ENCODE results near the gene GLCE.
A peak's percentile ranks its signal among the peaks of the same experiment; 100 is the strongest.
"Not testable (repeated sequence)": the region's sequence is repeated elsewhere in the genome, so short reads cannot be mapped to it uniquely, and the experiment has no call there.

Gene GLCE

GRCh38 chr15:69161079-69161877, 843 bp downstream of the GLCE start:
- DNase-seq = peak; percentile 78

- no peak for DNase-seq
Measured at GRCh38 chr15:69161878-69162213, 1.4 kb downstream of the GLCE start.

DNA sequence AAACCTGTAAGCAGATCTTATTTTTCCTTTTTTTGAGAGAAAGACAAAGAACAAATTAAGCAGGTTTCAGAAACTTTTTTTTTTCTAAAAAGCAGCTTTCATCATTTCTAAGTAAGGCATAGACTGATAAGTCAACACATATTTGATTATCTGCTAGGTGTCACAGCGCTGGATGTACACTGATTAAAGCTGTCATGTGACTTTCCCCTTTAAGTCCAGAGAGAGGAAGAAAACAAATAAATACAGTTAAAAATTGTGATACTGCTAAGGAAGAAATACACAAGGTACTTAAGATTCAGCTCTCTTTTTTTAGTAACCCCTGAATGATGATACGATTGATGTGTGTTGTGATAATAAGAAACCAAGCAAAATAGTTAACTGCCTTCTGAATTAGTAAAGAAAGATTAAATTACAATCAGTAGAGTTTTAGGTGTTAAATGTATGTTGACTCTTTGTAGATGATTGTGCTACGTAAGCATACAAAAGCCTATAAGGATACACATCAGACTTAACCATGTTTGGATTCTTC, 2.8 kb downstream of the GLCE start:
- no peak for DNase-seq

- DNase-seq = no peak
Measured at GRCh38 chr15:69164807-69165636, 4.6 kb downstream of the GLCE start.

- no peak for DNase-seq
Measured at GRCh38 chr15:69165637-69166025, 5.2 kb downstream of the GLCE start.

GRCh38 chr15:69167218-69167846, 6.9 kb downstream of the GLCE start:
- DNase-seq = no peak

DNA sequence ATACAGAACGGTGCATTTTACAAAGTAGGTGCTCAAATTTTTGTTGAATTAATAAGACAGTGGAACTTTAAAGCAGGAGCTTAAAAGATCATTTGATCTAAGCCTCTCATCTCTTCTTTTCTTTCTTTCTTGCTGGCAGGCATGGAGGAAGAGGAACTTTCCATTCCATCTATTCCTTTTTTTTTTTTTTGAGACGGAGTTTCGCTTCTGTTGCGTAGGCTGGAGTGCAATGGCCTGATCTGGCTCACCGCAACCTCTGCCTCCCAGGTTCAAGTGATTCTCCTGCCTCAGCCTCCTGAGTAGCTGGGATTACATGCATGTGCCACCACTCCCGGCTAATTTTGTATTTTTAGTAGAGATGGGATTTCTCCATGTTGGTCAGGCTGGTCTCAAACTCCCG, 7.9 kb downstream of the GLCE start:
- not testable (repeated sequence) for DNase-seq

DNA sequence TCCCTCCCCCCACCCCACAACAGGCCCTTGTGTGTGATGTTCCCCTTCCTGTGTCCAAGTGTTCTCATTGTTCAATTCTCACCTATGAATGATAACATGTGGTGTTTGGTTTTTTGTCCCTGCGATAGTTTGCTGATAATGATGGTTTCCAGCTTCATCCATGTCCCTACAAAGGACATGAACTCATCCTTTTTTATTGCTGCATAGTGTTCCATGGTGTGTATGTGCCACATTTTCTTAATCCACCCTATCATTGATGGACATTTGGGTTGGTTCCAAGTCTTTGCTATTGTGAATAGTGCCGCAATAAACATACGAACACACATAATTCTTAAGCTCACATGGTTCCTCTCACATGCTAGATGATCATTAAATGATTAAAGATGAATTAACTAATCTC, 9.1 kb downstream of the GLCE start:
- not testable (repeated sequence) for DNase-seq

- no peak for DNase-seq
Measured at GRCh38 chr15:69170597-69170996, 10.2 kb downstream of the GLCE start.

DNA sequence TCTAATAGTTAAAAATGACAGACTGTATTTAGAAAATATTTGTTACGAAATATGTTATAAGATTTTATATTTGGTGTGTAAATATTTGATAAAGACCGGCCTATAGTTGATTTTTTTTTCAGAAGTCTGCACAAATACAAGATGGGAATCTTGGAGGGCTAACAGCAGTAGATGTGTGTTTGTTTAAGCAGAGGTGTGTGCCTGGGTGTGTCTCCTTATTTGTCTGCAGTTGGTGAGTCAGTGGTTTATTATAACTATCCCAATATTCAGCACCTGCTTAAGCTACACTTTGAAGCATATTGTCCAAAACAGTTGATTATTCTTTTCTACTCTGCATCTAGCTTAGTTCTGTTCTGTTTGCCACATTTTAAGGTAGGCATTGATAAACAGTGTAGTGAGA, 12.4 kb downstream of the GLCE start:
- DNase-seq = no peak

DNA sequence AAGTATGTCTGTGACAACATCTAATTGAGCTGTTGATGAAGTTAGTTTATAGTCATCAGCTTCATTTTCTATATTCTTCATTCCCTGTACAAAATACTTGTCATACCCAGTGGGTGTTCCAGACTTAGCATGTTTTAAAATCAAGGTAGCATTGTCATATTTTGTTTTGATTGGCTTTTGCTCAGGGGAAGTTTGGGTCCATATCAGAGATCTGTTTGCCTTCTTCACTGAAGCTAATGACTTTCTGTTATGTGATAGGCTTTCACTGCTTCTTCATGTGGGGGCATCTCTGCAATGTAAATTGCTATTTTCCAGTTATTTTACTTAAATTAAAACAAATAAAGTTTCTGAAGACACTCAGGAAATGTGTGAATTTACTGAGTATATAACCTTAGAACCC, 15.1 kb downstream of the GLCE start:
- no peak for DNase-seq

- no peak for DNase-seq
Measured at GRCh38 chr15:69181424-69181823, 21.0 kb downstream of the GLCE start.

DNA sequence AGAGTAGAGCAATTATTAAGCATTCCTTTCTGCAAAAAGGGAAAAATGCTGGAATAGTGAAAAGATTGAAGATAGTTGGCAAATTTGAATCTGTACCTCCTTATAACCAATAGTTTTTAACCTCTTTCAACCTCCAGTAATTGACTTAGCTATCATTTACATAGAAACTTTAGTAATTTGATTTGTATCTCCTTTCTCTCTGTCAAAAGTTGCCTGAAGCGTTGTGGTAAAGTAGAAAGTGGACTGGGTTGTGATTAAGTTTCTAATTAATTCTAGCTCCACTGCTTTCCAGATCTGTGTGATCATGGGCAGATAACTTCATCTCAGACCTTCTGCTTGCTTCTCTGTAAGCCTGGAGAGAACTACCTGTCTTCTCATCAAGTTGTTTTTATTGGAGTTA, 24.8 kb downstream of the GLCE start:
- no peak for DNase-seq

DNA sequence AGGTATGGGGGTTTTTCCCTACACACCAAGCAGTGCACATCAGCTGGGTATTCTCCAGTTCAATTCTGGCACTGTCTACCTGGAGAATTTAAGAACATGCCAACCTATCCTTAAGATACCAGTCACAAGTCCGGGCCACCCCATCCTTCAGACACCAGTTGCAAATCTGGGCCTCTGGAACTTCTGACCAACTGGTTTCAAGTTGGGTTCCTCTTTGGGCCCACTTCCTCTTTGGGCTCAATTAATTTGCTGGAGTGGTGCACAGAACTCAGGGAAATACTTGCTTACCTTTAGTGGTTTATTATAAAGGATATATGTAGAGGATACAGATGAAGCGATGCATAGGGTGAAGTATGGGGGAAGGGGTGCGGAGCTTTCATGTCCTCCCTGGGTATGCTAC, 25.3 kb downstream of the GLCE start:
- DNase-seq = no peak

GRCh38 chr15:69189157-69189556, 28.7 kb downstream of the GLCE start:
- DNase-seq = no peak

DNA sequence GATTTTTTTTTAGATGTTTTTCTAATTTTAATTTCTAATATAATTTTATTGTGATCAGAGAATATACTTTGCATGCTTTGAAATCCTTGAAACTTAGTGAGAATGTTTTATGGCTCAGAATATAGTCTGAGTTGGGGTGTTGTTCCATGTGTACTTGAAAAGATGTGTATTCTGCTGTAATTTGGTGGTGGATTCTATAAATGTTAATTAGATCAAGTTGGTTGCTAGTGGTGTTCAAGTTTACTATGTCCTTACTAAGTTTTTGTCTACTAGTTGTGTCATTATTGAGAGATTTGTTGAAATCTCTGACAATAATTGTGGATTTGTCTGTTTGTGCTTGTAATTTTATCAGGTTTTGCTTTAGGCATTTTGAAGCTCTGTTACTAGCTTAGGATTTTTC, 29.7 kb downstream of the GLCE start:
- DNase-seq = no peak

DNA sequence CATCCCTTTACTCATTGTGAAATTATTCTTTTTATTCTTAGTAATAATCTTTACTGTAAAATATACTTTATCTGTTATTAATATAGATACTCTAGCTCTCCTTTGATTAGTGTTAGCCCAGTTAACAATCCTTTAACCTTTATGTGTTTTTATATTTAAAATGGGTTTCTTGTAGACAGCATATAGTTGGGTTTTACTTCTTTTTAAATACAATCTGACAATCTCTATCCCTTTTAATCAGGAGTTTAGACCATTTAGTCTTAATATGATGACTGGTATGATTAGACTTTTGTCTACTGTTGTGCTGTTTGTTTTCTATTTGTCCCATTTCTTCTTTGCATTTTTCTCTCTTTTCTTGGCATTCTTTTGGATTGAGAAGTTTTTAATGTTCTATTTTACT, 30.1 kb downstream of the GLCE start:
- DNase-seq = no peak

GRCh38 chr15:69194025-69194827, 33.8 kb downstream of the GLCE start:
- DNase-seq = no peak

DNA sequence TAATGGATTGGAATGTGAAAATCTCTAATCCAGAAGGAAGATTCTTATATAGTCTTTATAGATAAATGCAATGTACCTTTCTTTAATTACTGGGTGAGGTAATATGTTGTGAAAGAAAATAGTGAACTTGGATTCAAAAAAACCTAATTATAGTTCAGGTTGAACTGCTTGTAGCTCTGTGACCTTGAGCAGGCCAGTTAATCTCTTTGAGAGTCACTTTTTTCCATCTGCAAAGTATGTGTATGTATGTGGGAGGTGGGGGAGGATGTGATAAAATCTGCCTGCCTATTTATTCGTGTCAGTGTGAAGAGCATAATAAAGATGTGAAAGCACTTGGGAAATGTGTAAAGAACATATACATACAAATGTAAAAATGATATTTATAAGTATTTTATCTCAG, 34.4 kb downstream of the GLCE start:
- DNase-seq = no peak

GRCh38 chr15:69200832-69201745, 40.7 kb downstream of the GLCE start:
- DNase-seq = no peak

GRCh38 chr15:69206079-69206478, 45.6 kb downstream of the GLCE start:
- DNase-seq = no peak

DNA sequence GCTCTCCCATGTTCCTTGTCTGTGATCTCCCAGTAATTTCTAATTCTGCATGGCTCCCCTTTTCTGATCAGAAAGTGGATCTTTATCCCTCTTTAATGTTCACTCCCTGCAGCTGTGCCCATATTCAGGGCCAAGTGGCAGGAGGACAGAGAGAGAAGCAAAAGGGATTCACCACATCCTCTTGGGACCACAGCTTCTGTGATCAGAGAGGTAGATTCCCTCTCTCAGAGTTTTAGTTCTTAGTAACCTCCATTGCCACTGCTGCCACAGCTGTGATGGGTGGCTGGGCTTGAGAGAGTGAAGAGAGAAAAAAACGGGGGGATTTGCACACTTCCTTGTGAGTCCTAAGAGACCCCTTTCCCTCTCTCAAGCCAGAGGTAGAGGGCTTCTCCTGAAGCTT, 49.2 kb downstream of the GLCE start:
- DNase-seq = no peak

All from midbrain (tissue), 1 donor.